OCI-M1 (cell line): Measurements from ENCODE around the gene ODF2L.
"Not testable (repeated sequence)": the region's sequence is repeated elsewhere in the genome, so short reads cannot be mapped to it uniquely, and the experiment has no call there.

ENCODE experiments used
- DNase-seq: peaks from one replicate; lab custom pipeline; 2025; lab: John Stamatoyannopoulos, UW

ODF2L gene

DNA sequence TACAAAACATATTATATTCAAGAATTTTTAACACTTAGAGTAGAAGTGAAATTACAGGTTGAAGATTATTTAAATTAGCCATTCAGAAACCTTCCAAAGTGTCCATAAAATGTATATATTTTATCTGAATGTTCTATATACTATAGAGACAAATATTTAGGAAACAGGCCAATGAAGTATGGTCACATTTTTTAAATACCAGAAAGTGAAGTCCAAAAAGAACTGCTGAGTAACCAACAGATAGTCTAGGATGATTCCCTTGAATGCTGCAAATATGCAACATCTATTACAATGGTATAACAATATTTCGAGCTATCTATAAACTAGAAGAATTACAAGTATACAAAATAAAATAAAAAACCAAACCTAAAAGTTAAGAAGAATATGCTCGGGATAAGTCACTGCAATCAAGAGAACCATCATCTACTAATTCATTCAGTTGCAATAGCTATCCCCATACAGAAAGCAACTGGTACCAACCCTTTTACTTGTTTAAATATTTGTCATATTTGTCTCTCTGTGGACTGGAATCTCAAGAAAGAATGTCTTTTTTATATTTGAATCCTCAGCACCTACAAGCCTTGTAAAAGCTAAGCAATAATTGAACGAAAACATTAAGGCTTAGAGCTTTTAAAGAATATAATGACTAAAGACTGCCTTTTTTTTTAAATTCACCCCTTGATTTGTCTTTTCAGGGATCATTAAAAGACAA is 8.1 kb downstream of the ODF2L start:
- DNase-seq, result no peak

DNA sequence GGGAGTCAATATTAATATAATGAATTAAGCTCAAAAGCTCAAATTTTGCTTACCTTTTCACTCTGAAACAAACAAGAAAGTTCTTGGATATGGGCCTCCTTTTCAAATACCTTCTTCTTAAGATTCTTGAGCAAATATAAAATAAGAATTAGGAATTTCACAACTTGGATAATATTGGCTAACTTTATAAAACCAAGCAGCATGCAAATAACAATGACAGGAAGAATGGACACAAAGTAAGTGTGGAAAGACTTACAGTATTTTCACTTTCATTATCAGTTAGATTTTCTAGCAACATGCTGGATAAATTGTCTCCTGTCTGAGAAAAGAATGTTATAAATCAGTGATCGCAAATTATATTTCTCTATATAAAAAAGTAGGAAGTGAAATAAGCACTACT is 13.2 kb downstream of the ODF2L start:
- peak; percentile 68 for DNase-seq

DNA sequence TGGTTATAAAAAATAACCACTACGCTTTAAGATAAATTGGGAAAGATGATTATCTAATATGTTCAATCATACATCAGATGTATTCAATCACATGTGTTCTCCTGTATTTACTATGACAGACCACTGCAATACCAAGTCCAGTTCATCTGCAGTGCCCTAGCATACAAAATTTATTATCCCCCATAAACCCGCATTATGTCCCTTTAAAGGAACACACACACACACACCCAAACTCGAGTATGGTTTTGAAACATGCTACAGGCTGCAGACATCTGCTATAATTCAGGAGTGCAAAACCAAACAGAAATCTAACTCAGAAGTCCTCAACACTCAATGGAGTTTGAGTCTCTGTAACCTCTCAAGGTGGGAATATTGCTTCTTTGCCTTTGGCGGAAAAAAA is 14.9 kb downstream of the ODF2L start:
- DNase-seq, result peak; percentile 54

DNA sequence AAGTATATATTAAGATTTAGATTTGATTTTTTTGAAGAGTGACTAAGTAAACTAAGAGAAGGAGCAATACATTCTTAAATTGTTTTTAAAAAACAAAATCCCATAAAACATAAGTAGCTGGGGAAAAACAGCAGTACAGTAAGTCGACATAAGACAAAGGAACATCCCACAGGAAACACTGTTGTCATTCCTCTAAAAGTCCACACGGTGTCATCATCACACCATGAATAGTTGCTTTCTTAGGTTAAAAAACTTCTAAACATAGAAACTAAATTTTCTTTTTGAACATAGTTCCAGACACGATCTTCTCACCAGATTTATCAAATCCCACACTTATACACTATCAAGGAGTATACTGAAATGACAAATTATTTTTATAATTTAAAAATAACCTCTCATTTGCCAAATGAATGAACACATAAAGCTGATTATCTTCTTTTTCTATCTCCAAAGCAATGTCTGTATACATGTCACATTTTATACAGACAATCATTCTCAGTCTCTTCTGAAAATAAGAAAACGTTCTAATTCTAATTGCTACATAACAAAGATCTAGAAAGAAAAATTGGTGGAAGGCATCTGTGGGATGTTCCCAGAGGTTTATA is 15.8 kb downstream of the ODF2L start:
- peak; percentile 82 for DNase-seq

DNA sequence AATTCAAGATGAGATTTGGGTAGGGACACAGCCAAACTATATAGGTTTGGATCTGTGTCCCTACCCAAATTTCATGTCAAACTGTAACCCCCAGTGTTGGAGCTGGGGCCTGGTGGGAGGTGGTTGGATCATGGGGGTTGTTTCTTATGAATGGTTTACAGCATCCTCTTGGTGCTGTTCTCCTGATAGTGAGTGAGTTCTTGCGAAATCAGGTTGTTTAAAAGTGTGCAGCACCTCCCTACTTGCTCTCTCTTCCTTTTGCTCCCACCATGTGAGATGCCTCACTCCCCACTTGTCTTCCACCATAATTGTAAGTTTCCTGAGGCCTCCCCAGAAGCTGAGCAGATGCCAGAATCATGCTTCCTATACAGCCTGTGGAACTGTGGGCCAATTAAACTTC is 17.3 kb downstream of the ODF2L start:
- no peak for DNase-seq

DNA sequence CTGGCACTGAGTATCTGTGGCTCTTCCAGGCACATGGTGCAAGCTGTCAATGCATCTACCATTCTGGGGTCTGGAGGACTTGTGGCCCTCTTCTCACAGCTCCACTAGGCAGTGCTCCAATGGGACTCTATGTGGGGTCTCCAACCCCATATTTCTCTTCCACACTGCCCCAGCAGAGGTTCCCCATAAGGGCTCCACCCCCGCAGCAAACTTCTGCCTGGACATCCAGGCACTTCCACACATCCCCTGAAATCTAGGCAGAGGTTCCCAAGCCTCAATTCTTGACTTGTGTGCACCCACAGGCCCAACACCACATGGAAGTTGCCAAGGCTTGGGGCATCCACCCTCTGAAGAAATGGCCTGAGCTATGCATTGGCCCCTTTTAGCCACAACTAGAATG is 18.8 kb downstream of the ODF2L start:
- DNase-seq, result no peak

DNA sequence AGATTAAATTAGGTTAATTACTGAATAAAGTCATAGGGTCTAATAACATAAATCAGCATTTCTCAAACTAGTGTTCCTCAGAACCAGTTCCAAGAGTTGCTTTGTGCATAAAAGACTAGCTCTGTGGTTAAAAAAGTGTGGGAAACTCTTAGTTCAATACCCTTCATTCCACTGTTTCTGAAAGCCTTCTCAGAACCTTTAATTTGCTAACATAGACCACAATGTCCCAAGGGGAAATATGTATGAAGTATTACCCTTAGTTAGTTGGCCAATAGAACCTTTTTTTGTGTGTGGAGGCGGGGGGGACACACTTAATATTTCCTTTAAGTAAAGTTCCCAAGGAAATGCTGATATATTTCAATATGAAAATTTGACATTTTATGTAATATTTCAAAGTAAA is 20.4 kb downstream of the ODF2L start:
- no peak for DNase-seq

DNA sequence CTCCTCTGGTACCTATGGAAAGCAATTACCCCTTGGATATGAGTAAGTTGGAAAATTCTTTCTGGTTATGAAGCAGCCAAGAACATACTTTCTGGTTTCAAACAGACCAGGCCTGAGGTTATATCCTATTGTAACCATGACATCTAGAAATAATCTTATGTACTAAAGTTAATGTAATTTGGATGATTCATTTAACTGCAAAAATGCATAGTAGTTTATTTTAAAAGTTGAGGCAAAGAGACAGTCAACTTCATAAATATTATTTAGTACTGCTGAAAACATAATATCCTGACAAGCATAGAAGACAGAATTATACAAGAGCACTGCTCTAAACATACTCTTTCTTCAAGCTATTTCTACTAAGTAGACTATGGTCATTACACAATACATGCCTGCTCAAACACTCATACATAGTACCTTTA is 25.5 kb downstream of the ODF2L start:
- no peak for DNase-seq

DNA sequence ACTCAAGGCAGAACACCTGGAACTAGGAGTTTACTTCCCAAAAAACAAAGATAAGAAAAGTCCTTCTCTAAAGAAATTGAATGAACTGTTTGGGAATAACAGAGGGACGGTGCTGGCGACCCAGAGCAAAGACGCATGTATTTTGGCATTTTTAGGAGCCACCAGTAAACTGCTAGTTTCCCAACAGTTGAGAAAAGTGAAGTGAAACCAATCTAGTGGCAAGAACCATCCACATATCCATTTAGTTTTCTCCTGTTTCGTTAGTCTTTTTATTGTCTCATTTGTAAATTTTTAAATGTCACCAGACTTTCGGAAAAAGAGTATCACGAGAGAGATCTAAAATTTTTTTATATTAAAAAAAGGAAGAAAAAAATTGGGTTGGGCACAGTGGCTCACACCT is 30.2 kb downstream of the ODF2L start:
- no peak for DNase-seq

DNA sequence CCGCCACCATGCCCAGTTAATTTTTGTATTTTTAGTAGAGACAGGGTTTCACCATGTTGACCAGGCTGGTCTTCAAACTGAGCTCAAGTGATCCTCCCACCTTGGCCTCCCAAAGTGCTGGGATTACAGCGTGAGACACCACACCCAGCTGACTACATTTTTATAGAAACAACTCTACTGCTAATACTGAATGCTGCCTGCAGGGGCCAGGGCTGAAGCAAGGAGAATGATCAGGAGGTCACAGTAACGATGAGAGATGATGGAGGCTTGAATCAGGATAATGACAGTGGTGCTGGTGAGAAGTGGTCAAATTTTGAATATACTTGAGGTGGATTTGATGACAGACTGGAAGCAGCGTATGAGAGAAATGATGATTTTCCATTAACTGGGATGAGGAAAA is 33.3 kb downstream of the ODF2L start:
- DNase-seq, result no peak

DNA sequence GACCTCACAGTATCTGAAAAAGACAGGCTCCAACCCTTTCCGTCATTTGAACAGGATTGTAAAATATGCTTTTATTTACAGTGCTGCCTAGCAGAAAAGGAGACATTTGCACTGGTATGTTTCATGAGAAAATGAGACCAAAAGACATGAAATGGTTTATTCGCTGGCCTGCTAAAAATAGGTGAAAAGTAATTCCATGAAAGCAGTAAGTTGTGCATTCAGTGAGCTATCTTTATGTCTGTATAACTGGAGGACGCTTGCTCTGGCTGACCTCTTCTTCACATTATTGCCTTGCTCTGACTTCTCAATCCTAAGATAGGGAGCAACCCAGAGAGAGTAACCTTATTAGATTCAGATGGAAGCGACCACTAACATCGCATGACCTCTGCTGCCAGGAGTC is 38.3 kb downstream of the ODF2L start:
- no peak for DNase-seq

DNA sequence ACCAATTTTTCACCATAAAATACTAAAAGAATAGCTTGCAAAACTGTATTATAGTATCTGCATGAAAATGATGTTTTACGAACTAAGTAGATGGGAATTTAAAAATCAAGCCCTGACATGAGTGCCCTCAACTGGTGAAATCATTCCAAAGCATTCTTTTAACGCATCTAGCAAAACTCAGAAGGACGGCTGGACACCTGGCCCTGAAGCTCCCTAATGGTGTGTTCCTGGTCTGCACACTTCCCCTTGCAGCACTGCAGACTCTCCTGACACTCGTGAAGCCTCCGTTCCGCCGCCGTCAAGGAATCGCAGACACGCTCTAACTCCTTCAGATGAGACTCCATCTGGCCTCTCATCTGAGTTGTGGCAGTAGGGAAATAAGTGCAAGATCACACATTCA is 39.9 kb downstream of the ODF2L start:
- peak; percentile 15 for DNase-seq

DNA sequence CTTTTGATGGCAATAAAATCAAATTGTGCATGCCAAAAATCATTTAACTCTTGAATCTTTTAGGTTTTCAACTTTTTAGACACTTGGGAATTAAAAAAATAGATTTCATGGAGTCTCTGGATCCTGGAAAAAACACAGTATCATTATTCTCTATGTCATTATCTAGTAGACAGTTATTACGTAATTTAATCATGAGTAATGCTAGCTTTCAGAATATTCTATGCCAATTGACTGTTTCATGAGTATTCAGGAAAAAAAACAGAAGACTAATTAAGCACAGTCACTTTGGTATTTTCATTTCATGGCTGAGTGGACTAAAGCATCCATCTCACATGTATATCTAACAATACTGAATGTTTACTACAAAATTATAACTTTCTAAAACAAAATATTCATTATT is 44.0 kb downstream of the ODF2L start:
- DNase-seq, result no peak

DNA sequence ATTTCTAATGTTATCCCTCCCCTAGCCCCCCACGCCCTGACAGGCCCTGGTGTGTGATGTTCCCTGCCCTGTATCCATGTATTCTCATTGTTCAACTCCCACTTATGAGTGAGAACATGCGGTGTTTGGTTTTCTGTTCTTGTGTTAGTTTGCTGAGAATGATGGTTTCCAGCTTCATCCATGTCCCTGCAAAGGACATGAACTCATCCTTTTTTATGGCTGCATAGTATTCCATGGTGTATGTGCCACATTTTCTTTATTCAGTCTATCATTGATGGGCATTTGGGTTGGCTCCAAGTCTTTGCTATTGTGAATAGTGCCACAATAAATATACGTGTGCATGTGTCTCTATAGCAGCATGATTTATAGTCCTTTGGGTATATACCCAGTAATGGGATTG is 45.9 kb downstream of the ODF2L start:
- not testable (repeated sequence) for DNase-seq

DNA sequence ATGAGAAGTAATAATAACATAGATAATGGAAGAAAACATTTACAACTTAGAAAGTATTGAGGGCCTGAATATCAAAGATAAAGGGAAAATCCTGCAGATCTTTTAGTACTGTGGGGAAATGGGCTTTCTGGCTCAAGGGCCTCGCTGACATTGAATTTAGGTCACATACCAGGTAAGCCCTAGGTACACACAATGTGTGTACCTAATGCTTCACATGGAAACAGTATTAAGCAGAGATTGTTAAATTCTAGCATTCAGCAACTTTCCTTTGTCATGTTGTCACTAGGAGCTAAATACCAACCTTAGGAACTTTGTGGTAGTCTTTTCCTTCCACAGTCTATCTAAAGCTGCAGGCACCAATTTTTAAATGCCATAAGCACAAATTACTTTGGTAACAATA is 49.7 kb downstream of the ODF2L start:
- no peak for DNase-seq

DNA sequence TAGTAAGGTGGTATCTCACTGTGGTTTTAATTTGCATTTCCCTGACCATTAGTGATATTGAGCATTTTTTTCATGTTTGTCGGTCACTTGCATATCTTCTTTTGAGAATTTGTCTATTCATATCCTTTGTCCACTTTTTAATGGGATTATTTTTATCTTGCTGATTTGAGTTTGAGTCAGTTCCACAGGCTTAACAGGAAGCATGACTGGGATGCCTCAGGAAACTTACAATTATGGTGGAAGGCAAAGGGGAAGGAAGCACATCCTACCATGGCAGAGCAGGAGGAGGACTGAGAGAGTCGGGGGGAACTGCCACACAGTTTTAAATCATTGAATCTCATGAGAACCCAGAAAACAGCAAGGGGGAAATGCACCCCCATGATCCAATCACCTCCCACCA is 51.1 kb downstream of the ODF2L start:
- DNase-seq, result no peak

DNA sequence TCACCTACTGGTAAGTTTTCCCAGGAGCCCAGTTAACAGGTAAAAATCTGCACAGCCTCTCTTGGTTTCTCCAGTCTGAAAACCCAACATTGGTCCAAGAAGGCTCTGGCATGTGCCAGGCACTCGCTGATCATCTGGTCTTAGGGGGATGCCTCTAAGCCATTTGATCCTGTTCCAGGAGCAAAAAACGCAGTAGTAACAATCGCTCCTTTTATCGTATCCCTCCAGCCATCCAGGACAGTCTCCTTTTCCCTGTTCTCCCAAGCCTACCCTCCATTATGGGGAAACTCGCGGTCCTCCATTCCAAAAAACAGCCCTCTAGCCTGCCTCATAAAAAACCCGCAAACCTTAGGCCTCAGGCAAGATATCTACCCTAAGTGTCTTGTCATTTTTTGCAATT is 56.2 kb downstream of the ODF2L start:
- no peak for DNase-seq

DNA sequence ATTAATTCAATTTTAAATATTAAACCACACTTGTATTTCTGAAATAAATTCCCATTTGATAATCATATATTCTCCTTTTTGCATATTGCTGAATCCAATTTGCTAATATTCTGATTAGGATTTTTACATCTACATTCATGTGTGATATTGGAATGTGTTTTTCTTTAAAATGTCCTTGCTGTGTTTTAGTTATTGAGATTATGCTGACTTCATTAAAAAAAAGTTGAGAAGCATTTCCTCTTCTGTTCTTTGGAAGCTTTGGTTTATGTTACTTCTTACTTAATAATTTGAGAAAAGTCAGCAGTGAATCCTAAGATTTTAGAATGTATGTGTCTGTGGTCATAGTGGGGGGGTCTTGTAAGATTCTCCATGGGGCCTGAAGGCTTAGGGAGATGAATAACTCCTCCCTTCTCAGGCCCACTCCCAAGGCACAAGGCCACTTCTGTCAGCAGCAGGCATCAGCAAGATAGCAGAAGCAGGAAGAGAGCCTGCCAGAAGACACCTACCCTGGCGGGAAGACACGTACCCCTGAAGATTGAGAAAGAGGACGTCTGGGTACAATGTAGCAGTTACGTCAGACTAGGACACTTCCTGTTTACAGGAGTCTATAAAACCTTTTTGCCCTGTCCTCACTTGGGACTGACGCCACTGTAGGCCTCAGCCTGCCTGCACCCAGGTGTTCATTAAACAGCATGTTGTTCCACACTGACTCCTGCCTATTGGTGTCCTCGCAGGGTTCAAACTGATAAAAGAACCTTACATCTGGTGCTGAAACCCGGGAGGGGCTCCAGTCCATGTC is 56.9 kb downstream of the ODF2L start:
- DNase-seq, result no peak

DNA sequence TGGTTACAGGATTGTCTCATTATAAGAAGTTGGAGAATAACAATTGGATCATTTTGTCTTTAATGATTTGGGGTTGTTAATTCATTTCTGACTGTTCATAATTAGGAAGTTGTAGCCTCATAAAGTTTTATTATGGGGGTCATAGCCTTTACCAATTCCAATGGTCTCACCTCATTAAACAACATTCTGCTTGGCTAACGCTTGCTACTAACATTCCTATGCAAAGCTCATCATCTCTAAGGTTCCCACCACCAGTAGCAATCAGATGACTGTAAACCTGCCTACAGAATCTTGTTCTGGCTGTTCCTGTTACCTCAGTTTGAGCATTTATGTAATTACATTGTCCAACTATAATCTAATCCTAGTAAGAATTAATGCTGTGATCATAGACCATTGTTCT is 60.2 kb downstream of the ODF2L start:
- no peak for DNase-seq

DNA sequence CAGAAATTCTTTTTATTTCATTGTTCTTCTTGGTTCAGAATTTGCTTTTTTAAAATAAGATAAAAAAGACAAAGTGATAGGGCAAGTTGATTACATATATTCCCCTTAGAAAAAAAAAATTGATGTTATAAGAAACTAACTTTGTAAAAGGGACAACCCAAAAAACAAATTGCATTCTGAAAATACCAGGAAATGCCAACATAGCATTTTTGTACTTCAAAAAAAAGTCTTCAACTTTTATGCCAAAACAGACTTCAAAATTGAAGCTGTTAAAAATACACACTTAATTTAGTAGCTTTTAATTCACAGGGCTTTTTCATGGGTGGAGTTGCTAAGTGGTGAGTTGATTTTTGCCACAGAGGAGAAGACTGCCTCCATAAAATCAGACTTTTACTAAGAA is 70.9 kb downstream of the ODF2L start:
- no peak for DNase-seq

DNA sequence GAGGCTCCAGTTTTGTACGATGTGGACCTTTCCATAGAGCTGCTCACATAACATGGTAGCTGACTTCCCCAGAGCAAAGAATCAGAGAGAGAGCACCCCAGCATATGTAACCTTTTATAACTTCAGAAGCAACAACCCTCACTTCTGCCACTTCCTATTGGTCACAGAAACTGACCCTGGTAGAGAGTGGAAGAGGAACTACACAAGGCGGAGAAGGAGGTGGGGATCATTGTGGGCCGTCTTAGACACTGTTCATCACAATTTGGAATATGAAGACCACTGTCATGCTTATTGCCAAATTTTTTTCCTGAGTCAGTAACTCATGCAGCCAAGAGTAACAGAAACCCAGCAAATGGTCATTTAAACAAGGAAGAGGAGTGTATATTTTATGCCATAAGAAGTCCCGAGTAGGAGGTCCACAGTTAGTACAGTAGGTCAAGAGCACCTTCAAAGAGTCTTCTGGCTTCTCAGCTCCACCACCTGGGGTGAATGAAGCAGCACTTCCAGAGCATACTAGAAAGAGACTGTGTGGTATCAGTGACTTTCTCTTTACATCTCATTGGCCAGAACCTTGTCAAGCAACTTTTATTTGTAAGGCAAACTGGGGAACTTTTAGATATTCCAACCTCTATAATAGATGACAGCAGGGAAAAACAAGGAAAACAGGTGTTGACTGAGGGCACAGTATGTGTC is 71.8 kb downstream of the ODF2L start:
- DNase-seq, result peak; percentile 19

DNA sequence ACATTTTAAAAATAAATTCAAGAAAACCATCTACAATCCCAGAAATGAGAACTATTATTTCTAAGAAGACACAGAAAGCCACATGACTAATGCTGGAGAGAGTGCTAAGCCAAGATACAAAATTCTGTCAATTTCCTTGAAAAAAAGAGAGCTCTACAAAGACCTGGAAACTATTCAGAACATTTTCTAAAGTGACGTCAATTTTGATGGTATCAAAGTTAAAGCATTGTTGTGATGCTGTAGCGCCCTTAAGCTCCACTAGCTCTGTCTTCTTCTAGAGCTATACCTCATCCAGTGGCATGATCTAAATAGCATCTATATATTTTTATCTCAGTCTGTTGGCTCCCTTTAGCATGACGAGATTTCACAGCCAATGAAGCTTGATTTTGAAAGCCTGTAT is 73.9 kb downstream of the ODF2L start:
- no peak for DNase-seq

DNA sequence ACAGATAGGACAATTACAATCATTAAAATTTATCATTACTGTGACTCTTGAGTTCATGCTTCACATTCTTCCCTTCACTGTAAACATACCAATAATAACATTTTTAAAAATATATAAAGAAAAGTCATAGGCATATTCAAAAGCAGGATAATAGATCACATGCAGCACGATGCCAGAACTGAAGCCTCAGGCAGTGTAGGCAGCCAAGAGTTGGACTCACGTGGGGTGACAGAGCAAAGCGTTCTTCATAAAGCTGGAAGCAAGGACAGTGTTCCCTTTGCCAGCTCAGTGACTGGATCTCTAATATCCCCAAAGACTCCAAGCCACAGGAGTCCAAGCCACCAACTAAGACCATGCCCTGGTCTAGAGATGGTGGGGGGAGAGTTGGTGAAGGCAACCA is 77.7 kb downstream of the ODF2L start:
- DNase-seq, result no peak
